A673 (cell line): ENCODE results near the gene PRR9.

Source experiments
- CTCF ChIP-seq: fragments of 300-800, 200-600 bp; sonication (generic); conservative IDR thresholded peaks from 2 replicates; pipeline ENCODE4 v1.5.1; 2017; ENCODE audit warnings: low read depth, mild to moderate bottlenecking, antibody characterized with exemption, low read length, moderate library complexity, mixed read lengths
- EZH2 ChIP-seq: fragments of 200-600 bp; sonication (generic); IDR thresholded peaks from 2 replicates; pipeline ENCODE4 v1.6.1; 2017; ENCODE audit warnings: borderline replicate concordance, low read depth, mild to moderate bottlenecking, mixed read lengths, antibody characterized with exemption, low read length; ENCODE audit not compliant: poor library complexity, severe bottlenecking

GRCh38 chr1:153253693-153254092 is 36.3 kb downstream of the PRR9 start:
- TF ChIP-seq EZH2 (no peak), CTCF (no peak)
